DMS153 treated with DMSO at 0.1 percent for 48 hours (cell line): Measurements from ENCODE around the gene CLSTN1.
"Not testable (repeated sequence)": the region's sequence is repeated elsewhere in the genome, so short reads cannot be mapped to it uniquely, and the experiment has no call there.

ENCODE experiments used
- DNase-seq: peaks from one replicate; lab custom pipeline; 2025; ENCODE audit not compliant: unreplicated experiment; lab: John Stamatoyannopoulos, UW

Gene CLSTN1

DNA sequence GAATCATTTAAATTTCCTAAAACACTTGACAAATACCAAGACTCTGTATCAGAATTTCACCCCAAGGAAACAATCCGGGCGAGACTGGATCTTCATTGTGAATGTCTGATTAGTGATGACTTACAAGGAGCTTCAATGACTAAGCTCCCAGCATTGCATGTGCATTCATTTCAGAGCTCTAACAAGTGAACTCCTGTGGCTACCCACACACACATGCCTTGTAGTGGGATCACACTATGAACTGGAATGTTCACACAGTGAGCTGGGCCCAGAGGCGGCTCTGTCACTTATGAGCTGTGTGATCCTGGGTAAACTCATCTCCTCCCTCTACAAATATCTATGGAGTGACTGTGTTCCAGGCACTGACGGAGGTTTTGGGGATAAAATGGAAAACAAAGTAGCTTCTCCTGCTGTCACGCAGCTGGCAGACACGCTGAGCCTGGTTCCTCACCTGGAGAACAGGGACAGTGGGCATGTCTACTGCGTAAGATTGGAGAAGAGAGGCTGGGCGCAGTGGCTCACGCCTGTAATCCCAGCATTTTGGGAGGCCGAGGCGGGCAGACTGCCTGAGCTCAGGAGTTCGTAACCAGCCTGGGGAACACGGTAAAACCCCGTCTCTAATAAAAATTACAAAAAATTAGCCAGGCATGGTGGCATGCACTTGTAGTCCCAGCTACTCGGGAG is 56.9 kb downstream of the CLSTN1 start:
- no peak for DNase-seq

DNA sequence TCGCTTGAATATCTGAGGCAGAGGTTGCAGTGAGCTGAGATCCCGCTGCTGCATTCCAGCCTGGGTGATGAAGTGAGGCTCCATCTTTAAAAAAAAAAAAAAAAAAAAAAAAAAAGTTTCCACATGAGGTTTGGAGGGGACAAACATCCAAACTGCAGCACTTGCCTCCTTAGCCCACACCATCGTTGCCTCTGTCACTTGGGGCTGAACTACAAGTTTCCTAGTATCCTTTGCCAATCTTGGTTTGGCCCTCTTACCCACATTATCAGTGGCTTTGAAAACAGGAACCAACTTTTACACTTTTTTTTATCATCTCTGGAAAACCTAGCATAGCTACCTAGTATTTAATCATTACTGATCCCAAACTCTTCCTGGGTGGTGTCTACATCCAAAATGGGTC is 59.2 kb downstream of the CLSTN1 start:
- no peak for DNase-seq

GRCh38 chr1:9763914-9764313 is 59.9 kb downstream of the CLSTN1 start:
- no peak for DNase-seq

DNA sequence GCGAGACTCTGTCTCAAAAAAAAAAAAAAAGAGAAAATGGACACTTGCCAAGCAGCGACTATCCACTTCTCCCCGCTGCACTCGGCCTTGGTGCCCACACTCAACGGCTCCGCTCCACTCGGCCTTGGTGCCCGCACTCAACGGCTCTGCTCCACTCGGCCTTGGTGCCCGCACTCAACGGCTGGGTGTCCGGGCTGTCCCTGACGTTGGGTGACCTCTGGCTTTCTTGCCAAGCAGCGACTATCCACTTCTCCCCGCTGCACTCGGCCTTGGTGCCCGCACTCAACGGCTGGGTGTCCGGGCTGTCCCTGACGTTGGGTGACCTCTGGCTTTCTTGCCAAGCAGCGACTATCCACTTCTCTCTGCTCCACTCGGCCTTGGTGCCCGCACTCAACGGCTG is 61.3 kb downstream of the CLSTN1 start:
- not testable (repeated sequence) for DNase-seq

DNA sequence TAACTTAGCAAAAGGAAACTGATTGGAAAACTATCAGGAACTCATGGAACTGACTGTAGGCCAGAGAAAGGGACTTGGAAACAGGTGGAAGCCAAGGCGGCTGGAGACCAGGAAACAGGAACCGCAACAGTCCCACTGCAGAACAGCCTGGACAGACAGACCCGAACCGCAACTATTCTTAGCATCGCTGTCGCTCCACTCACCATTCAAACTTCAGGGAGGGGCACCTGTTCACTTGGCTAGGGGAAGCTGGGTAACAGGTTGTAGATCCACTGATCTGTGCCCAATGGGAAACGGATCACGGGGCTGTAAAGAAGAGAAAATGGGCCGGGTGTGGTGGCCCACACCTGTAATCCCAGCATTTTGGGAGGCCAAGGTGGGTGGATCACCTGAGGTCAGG is 61.9 kb downstream of the CLSTN1 start:
- no peak for DNase-seq

GRCh38 chr1:9760824-9761223 is 62.9 kb downstream of the CLSTN1 start:
- DNase-seq, result no peak

GRCh38 chr1:9759939-9760338 is 63.8 kb downstream of the CLSTN1 start:
- DNase-seq, result no peak

GRCh38 chr1:9758559-9759121 is 65.1 kb downstream of the CLSTN1 start:
- no peak for DNase-seq

DNA sequence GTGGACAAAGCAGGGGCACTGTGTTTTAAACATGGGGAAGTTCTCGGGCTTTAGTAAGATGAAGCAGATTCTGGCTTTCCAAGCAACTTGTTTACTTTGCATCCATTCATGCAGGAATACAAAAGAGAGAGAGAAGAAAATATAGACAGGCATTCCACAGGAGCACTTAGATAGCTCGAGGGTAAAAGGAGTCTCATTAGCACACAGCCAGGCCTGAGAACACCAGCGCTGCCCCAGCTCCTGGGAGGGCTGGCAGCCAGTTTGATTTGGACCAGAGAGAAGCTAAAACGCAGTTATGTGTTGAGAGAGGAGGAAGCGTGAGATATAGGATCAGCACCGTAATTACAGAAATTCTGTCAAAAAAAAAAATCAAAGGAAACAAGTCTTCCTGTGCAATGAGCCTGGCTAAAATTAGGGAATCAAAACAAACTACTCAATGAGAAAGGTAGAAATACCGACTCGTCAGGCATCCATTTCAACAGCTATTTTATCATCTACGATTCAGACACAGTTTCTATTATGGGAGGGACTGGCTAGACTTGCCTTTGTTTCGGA is 68.2 kb downstream of the CLSTN1 start:
- no peak for DNase-seq

DNA sequence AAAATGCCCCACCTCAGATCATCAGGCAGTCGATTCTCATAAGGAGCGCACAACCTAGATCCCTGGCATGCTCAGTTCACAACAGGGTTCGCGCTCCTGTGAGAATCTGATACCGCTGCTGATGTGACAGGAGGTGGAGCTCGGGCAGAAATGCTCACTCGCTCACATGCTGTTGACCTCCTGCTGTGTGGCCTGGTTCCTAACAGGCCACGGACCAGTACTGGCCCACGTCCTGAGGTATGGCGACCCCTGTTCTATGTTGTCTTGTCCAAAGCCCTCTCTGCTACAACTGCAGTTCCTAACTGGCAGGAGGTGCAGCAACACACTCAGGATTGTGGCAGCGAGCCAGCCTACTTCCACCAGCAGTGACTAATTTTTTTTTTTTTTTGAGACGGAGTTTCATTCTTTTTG is 70.6 kb downstream of the CLSTN1 start:
- no peak for DNase-seq

DNA sequence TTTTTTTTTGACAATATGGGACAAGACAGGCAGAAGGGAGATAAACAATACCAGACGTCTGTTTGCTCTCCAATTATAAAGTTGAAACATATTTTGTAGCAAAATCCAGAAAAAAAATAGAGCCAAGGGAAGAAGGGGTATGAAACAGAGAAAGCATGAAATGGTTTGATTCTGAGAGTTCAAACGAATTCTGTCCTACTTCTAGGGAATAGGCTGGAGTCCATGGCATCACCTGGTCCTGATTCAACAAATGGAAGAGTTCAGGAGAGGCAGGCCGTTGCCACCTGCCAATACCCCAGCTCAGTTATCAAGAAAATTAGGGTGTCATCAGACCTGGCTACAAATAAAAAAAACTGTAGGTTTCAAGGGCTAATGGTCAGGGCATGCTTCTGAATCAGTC is 71.8 kb downstream of the CLSTN1 start:
- DNase-seq, result no peak

DNA sequence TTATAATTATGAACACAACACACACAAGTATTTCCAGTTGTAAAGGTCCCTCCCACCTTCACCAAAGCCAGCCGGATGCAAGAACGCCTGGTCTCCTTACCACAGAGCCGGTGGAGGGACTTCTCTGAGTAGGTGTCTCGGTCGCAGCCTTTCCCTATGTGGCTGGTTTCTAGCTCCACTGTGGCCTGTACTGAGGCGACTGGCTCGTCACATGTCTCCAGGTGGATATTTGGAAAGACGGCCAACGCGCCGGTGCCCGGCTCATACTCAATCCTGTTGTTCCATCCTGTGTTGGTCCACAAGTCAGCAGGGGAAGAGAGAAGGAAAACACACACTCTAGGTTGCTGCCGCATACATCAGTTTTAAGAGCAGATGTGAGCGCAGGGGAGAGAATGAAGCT is 74.4 kb downstream of the CLSTN1 start:
- DNase-seq, result no peak

DNA sequence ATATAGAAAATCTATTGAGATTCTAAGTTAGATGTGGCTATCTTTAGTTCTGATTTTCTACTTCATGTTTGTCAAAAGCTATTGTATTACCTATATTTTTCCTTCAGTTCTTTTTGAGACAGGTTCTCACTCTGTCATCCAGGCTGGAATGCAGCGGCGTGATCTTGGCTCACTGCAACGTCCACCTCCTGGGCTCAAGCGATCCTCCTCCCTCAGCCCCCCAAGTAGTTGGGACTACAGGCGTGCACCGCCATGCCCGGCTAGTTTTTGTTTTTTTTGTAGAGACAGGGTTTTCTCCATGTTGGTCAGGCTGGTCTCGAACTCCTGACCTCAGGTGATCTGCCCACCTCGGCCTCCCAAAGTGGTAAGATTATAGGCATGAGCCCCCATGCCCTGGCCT is 75.4 kb downstream of the CLSTN1 start:
- DNase-seq, result not testable (repeated sequence)

DNA sequence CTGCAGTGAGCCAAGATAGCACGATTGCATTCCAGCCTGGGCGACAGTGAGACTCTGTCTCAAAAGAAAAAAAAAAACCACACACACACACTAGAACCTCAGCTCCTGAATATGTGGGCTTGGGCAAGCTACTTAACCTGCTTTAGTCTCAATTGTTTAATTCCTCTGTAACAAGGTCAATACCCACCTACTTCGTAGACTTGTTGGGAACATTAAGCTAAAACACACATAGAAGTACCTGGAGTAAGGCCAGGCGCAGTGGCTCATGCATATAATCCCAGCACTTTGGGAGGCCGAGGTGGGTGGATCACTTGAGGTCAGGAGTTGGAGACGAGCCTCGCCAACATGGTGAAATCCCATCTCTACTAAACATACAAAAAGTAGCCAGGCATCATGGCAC is 77.1 kb downstream of the CLSTN1 start:
- DNase-seq, result no peak

- no peak for DNase-seq
Observed at GRCh38 chr1:9746211-9746610, 77.6 kb downstream of the CLSTN1 start.

DNA sequence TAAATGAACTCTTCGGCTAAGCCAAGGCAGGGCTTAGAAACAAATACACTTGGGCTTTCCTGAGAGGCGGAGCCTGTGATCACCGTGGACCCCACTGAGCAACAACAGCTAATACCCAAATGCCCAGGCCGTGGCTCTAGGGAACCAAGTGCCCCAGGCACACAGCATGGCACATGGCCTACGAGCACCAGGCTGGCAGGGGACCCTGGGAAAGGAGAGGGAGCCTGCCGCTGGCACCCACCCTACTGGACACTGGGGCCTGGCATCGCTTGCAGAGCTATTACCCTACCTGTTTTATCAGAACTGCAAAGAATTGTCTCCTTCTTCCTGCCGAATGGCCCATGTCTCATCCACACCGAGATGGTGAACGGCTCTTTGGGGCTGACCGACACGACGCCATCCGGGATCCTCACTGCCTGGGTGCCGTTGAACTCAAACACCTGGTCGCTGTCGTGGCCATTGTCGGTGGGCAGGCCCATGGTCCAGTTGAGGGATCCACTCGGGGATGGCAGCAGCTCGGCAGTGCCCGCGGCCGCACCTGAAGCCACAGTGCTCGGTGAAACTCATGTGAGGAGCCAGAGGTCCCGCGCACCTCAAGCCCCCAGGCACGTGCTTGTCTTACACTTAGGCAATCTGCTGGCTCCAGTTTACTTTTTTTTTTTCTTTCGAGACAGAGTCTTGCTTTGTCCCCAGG is 79.5 kb downstream of the CLSTN1 start:
- DNase-seq, result no peak

DNA sequence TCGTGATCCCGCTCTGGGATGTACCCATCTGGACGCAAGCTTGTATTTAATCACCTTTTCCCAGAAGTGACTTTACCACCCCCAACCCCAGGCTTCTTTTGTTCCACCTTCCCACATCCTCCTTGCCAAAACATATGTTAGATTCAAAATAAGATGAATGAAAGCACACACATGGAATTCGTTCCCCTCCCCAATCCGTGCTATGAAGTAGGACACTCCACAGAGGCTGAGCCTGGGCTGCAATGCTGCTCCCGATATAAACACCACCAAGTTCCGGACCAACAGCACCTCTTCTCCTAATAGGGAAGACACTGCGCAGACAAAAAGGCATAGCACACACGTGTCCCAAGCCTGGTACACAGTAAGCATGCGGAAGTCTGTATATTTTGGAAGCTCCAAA is 86.1 kb downstream of the CLSTN1 start:
- DNase-seq, result no peak

GRCh38 chr1:9737057-9737456 is 86.7 kb downstream of the CLSTN1 start:
- DNase-seq, result no peak

- DNase-seq, result no peak
Observed at GRCh38 chr1:9736241-9736640, 87.5 kb downstream of the CLSTN1 start.

- DNase-seq, result no peak
Observed at GRCh38 chr1:9735800-9736199, 88.0 kb downstream of the CLSTN1 start.

GRCh38 chr1:9733160-9733789 is 90.5 kb downstream of the CLSTN1 start:
- no peak for DNase-seq
